Measurements from ENCODE around the gene CEACAM19. TPM values are rescaled to one million over a fixed set of nuclear protein-coding genes. Genes with fewer than 3 reads are reported as not detected.

The CEACAM19 gene
- total and polyA plus RNA-seq, 9 of the 15 experiments (the other 6 are each of a cell fraction or from before 2014, with no cell fraction given) = 0.15 to 0.30 (median 0.23) TPM; not detected in 5

DNA sequence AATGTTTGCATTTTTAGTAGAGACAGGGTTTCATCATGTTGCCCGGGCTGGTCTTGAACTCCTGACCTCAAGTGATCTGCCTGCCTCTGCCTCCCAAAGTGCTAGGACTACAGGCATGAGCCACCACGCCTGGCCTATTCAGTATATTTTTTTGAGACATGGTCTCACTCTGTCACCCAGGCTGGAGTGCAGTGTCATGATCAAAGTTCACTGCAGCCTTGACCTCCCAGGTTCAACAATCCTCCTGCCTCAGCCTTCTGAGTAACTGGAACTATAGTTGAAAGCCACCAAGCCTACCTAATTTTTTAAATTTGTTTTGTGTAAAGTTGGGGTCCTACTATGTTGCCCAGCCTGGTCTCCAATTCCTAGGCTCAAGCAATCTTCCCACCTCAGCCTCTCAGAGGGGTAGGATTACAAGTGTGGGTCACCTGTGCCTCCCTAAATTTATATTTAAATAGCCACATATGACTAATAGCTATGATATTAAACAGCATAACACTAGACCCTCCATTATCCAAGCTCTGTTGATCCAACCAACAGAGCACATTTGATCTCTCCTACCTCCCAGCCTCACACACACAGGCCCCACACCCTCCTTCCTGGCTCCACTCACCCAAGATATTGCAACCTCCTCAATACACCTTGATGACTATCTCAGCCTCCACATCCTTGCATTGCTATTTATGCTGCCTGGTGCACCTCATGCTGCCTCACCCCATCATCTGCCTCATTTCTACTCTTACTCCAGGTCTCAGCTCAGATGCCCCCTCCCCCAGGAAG is 2.1 kb upstream of the CEACAM19 start:
- FAIRE-seq (peak; percentile 11), DNase-seq (ENCODE audit: extremely low read depth in 1 of 4, low spot score in 3 of 4) (no peak), ATAC-seq (no peak)
- Histone ChIP-seq H3K4me1 (replicated peaks in 1 of 2; ENCODE audit: control insufficient read depth in 2 of 2, insufficient read depth in 2 of 2, low read length in 2 of 2) (peaks cover 0 to 5% of the 10 kb centered on the region in 2 experiments; a peak in 2 of 5 replicates), H3K9ac (ENCODE audit: insufficient read depth in 1 of 2, low read depth in 2 of 2, low read length in 2 of 2) (no peak overlapping the region), H4K20me1 (replicated peaks; ENCODE audit: control insufficient read depth, insufficient read depth, low read length) (no peaks in the 10 kb centered on the region), H3K27ac (ENCODE audit: extremely low read depth, low read depth, low read length) (no peak overlapping the region), H3K9me3 (replicated peaks; ENCODE audit: control insufficient read depth, insufficient read depth, low read depth, low read length) (no peaks in the 10 kb centered on the region), H3K4me2 (ENCODE audit: insufficient read depth, low read length) (no peak overlapping the region), H3K36me3 (ENCODE audit: control insufficient read depth, insufficient read depth, low read length) (no peaks in the 10 kb centered on the region), H3K9me1 (ENCODE audit: control insufficient read depth, insufficient read depth, low read length) (no peaks in the 10 kb centered on the region), H3K79me2 (ENCODE audit: control insufficient read depth, insufficient read depth, low read length) (no peaks in the 10 kb centered on the region), H3K27me3 (ENCODE audit: control insufficient read depth in 2 of 2, insufficient read depth in 2 of 2, low read length in 2 of 2) (no peaks in the 10 kb centered on the region), H2AFZ (ENCODE audit: low read depth, low read length) (no peak overlapping the region), H3K4me3 (no peak overlapping the region)
- intact Hi-C loops (cut with micrococcal nuclease) = no loop called here
- in situ Hi-C loops (cut with MboI) = no loop called here
- TF ChIP-seq SMAD1 (IDR thresholded peaks at IDR 0.05; ENCODE audit: low read depth, low read length, partially characterized antibody) = no peak
- no peak for TF ChIP-seq ZNF589 (CRISPR knock-in tag; IDR thresholded peaks at IDR 0.05; ENCODE audit: low read depth)
- TF ChIP-seq ZNF121 (CRISPR knock-in tag; conservative IDR thresholded peaks at IDR 0.05) = peak; percentile 3; the same call in 1 of the 2 replicates
- TF ChIP-seq NFE2 (IDR thresholded peaks at IDR 0.05; ENCODE audit: low read depth) = peak; percentile 23; the same call in 1 of the 2 replicates
- TF ChIP-seq MAFG (tag; conservative IDR thresholded peaks at IDR 0.05) = no peak
- no peak for TF ChIP-seq ZNF263 (CRISPR knock-in tag; IDR thresholded peaks at IDR 0.05; ENCODE audit: borderline replicate concordance)
- TF ChIP-seq FOXA1 (IDR thresholded peaks at IDR 0.05; ENCODE audit: borderline replicate concordance) = no peak
- CTCF ChIA-PET (ENCODE audit: low intra/inter-chr PET ratio) = no interaction called here
- BruUV-seq (replicated peaks) = no TSS peak
- POLR2A ChIA-PET = interaction anchor here (0.7 kb wide), 1 partner anchor 52 kb away, joined by 4 read pairs; no protein-coding TSS in a partner anchor
- WGBS (ENCODE audit: insufficient coverage, low coverage, missing lambda C conversion rate) = 23% methylated on average over 2 of the region's 2 CpGs
